Activated naive CD8-positive, alpha-beta T cell treated with anti-CD3 and anti-CD28 coated beads, Interleukin-2, amount 50 U/mL, for 24 hours (primary cell): Measurements from ENCODE around the gene DMXL1.
"Not testable (repeated sequence)": the region's sequence is repeated elsewhere in the genome, so short reads cannot be mapped to it uniquely, and the experiment has no call there.

ENCODE experiments used
- ATAC-seq: fragments of 150-1000 bp; cut with Tn5 transposase; one replicate; pipeline ENCODE4 v1.10.0; 2021
- DNase-seq: peaks from one replicate; pipeline ENCODE4 v3.0.0; 2021
- H3K27ac Mint-ChIP-seq: one replicate; pipeline ENCODE4 v1.8.0; 2021; ENCODE audit warnings: mild to moderate bottlenecking, mixed read lengths
- H3K27me3 Mint-ChIP-seq: one replicate; pipeline ENCODE4 v1.8.0; 2021; ENCODE audit warnings: mixed read lengths
- H3K36me3 Mint-ChIP-seq: one replicate; pipeline ENCODE4 v1.8.0; 2021; ENCODE audit warnings: low read depth, mixed read lengths
- H3K4me1 Mint-ChIP-seq: one replicate; pipeline ENCODE4 v1.8.0; 2021; ENCODE audit warnings: mixed read lengths
- H3K4me3 Mint-ChIP-seq: one replicate; pipeline ENCODE4 v1.8.0; 2021; ENCODE audit warnings: mild to moderate bottlenecking, moderate library complexity, mixed read lengths
- H3K9me3 Mint-ChIP-seq: one replicate; pipeline ENCODE4 v1.8.0; 2021; ENCODE audit warnings: mixed read lengths

Gene DMXL1

GRCh38 chr5:119049824-119050449, 20.9 kb upstream of the DMXL1 start:
- Mint-ChIP-seq H3K4me1 (no peaks in the 10 kb centered on the region), H3K4me3 (no peak overlapping the region), H3K27ac (no peak overlapping the region), H3K9me3 (no peaks in the 10 kb centered on the region), H3K36me3 (no peaks in the 10 kb centered on the region), H3K27me3 (no peaks in the 10 kb centered on the region)
- ATAC-seq (no peak), DNase-seq (no peak)

- Mint-ChIP-seq H3K27me3 (no peaks in the 10 kb centered on the region), H3K36me3 (no peaks in the 10 kb centered on the region), H3K9me3 (no peaks in the 10 kb centered on the region), H3K4me1 (no peaks in the 10 kb centered on the region), H3K27ac (no peak overlapping the region), H3K4me3 (no peak overlapping the region)
- DNase-seq (no peak), ATAC-seq (no peak)
Observed at GRCh38 chr5:119054101-119054500, 16.8 kb upstream of the DMXL1 start.

DNA sequence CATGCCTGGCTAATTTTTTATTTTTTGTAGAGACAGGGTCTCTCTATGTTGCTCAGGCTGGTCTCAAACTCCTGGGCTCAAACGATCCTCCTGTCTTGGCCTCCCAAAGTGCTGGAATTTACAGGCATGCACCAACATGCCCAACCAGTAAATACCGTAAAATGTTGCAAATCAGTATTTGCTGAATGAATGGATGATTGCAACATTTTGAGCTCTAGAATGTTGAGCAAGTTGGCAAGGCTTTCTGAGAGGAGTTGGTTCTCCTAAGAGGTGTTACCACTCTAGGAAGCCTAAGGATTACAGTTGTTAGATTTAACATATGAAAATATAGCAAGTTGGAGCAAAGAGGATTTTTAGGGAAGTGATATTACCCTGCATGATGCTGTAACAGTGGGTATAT, 15.6 kb upstream of the DMXL1 start:
- no peaks in the 10 kb centered on the region for H3K36me3 Mint-ChIP-seq
- H3K27ac Mint-ChIP-seq = no peak overlapping the region
- ATAC-seq = no peak
- H3K9me3 Mint-ChIP-seq = no peaks in the 10 kb centered on the region
- H3K27me3 Mint-ChIP-seq = no peaks in the 10 kb centered on the region
- H3K4me3 Mint-ChIP-seq = no peak overlapping the region
- DNase-seq = no peak
- H3K4me1 Mint-ChIP-seq = no peaks in the 10 kb centered on the region

GRCh38 chr5:119058979-119059529, 11.8 kb upstream of the DMXL1 start:
- no peak for ATAC-seq

GRCh38 chr5:119059740-119060255, 11.1 kb upstream of the DMXL1 start:
- DNase-seq (no peak), ATAC-seq (no peak)
- no peaks in the 10 kb centered on the region for H3K36me3 Mint-ChIP-seq
- no peaks in the 10 kb centered on the region for H3K9me3 Mint-ChIP-seq
- H3K27ac Mint-ChIP-seq = no peak overlapping the region
- H3K27me3 Mint-ChIP-seq = no peaks in the 10 kb centered on the region
- no peak overlapping the region for H3K4me3 Mint-ChIP-seq
- peaks cover 15% of the 10 kb centered on the region for H3K4me1 Mint-ChIP-seq

More at GRCh38 chr5:119058979-119059529, 11.8 kb upstream of the DMXL1 start:
- H3K4me1 Mint-ChIP-seq = peaks cover 11% of the 10 kb centered on the region
- no peak overlapping the region for H3K4me3 Mint-ChIP-seq
- H3K36me3 Mint-ChIP-seq = no peaks in the 10 kb centered on the region
- H3K27me3 Mint-ChIP-seq = no peaks in the 10 kb centered on the region
- H3K9me3 Mint-ChIP-seq = no peaks in the 10 kb centered on the region
- no peak for DNase-seq
- H3K27ac Mint-ChIP-seq = no peak overlapping the region

- H3K36me3 Mint-ChIP-seq = no peaks in the 10 kb centered on the region
- ATAC-seq (peak; percentile 94), DNase-seq (no peak)
- H3K4me1 Mint-ChIP-seq = peaks cover 15% of the 10 kb centered on the region
- H3K9me3 Mint-ChIP-seq = no peaks in the 10 kb centered on the region
- no peaks in the 10 kb centered on the region for H3K27me3 Mint-ChIP-seq
- peak overlapping the region; percentile 18 for H3K4me3 Mint-ChIP-seq
- no peak overlapping the region for H3K27ac Mint-ChIP-seq
Observed at GRCh38 chr5:119063579-119064379, 7.1 kb upstream of the DMXL1 start.

DNA sequence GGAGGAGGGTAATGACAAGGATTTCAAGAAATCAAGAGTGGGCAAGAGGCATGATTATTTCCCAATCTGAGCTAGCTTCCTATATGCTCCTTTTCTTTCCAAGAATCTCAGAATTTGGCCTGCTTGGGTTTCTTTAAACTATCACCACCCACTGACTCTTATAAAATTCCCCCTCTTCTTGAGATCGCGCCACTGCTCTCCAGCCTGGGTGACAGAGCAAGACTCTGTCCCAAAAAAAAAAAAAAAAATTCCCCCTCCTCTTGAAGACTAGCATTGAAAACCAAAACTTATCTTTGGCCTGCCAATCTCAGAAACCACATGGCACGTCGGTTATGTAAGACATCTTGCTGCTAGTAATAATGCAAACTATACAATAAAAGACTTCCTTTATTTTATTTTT, 3.4 kb upstream of the DMXL1 start:
- Mint-ChIP-seq H3K27ac (no peak overlapping the region), H3K4me3 (no peak overlapping the region), H3K27me3 (peaks cover 3% of the 10 kb centered on the region), H3K9me3 (no peaks in the 10 kb centered on the region), H3K36me3 (peaks cover 2% of the 10 kb centered on the region), H3K4me1 (peaks cover 30% of the 10 kb centered on the region)
- ATAC-seq = no peak
- no peak for DNase-seq

- DNase-seq = no peak
Observed at GRCh38 chr5:119070578-119070827, 384 bp upstream of the DMXL1 start.

GRCh38 chr5:119071561-119071995, 691 bp downstream of the DMXL1 start:
- DNase-seq (no peak), ATAC-seq (no peak)
- peaks cover 3% of the 10 kb centered on the region for H3K27me3 Mint-ChIP-seq
- peak overlapping the region; percentile 94 for H3K4me3 Mint-ChIP-seq
- peaks cover 6% of the 10 kb centered on the region for H3K36me3 Mint-ChIP-seq
- peaks cover 52% of the 10 kb centered on the region for H3K4me1 Mint-ChIP-seq
- peak overlapping the region; percentile 83 for H3K27ac Mint-ChIP-seq
- H3K9me3 Mint-ChIP-seq = no peaks in the 10 kb centered on the region

More at GRCh38 chr5:119070578-119070827, 384 bp upstream of the DMXL1 start:
- H3K4me1 Mint-ChIP-seq = peaks cover 44% of the 10 kb centered on the region
- no peaks in the 10 kb centered on the region for H3K9me3 Mint-ChIP-seq
- ATAC-seq = no peak
- H3K36me3 Mint-ChIP-seq = peaks cover 6% of the 10 kb centered on the region
- H3K27me3 Mint-ChIP-seq = peaks cover 3% of the 10 kb centered on the region
- H3K4me3 Mint-ChIP-seq = peak overlapping the region; percentile 94
- H3K27ac Mint-ChIP-seq = peak overlapping the region; percentile 99

DNA sequence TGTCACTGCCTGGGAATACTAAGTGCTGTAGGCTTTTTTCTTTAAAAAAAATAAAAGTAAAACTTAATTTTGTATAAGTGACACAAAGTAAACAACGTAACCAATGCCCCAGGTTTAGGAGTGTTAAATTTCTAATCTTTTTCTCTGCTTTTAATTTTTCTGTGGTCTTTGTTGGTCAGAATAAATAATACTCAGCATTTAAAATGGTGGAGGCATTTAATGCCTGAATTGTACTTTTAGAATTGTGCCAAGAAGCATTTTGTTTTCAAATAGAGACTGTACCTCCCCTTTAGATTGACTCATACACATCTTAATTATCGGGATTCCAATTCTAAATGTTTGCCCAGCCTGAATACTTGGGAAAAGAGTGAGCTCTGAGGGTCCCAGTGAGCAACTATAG, 1.6 kb downstream of the DMXL1 start:
- no peak for ATAC-seq
- Mint-ChIP-seq H3K36me3 (peaks cover 6% of the 10 kb centered on the region), H3K4me1 (peaks cover 55% of the 10 kb centered on the region), H3K27ac (no peak overlapping the region), H3K9me3 (no peaks in the 10 kb centered on the region), H3K27me3 (peaks cover 3% of the 10 kb centered on the region), H3K4me3 (peak overlapping the region; percentile 72)
- DNase-seq = no peak

- H3K27ac Mint-ChIP-seq = peak overlapping the region; percentile 52
- H3K36me3 Mint-ChIP-seq, H3K9me3 Mint-ChIP-seq, DNase-seq, H3K27me3 Mint-ChIP-seq, ATAC-seq: not testable (repeated sequence)
- peaks cover 66% of the 10 kb centered on the region for H3K4me1 Mint-ChIP-seq
- peak overlapping the region; percentile 72 for H3K4me3 Mint-ChIP-seq
Observed at GRCh38 chr5:119073746-119074337, 3.0 kb downstream of the DMXL1 start.

DNA sequence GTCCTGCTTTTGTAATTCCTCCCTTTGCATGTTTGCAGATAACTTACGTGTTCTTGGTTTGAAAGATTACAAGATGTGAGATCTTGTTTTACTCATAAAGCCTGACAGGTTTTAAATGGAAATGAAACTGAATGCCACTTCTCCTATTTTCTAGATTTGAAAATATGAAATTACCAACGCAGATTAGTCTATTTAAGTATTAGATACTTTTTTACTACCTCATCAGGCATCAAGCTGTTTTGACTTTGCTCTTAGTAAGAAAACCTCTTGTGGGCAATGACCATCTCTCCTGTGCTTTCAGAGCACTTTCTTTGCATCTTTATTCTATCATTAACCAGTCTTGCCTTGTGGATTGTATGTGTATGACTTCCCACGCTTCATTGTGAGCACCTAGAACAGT, 3.5 kb downstream of the DMXL1 start:
- no peak for ATAC-seq
- Mint-ChIP-seq H3K4me3 (peak overlapping the region; percentile 54), H3K27ac (peak overlapping the region; percentile 52), H3K27me3 (peaks cover 3% of the 10 kb centered on the region), H3K4me1 (peaks cover 72% of the 10 kb centered on the region), H3K36me3 (peaks cover 9% of the 10 kb centered on the region), H3K9me3 (no peaks in the 10 kb centered on the region)
- no peak for DNase-seq

DNA sequence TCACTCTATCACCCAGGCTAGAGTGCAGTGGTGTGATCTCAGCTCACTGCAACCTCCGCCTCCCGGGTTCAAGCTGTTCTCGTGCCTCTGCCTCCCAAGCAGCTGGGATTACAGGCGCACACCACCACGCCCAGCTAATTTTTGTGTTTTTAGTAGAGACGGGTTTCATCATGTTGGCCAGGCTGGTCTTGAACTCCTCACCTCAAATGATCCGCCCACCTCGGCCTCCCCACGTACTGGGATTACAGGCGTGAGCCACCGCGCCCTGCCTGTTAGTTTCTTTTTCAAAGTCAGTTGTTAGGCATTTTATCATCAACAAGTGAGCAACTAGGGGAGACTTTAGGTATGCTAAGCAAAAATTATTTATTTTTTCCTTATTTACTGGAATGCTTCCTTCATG, 4.4 kb downstream of the DMXL1 start:
- H3K4me1 Mint-ChIP-seq = peaks cover 75% of the 10 kb centered on the region
- H3K27me3 Mint-ChIP-seq, H3K36me3 Mint-ChIP-seq, ATAC-seq, H3K4me3 Mint-ChIP-seq, DNase-seq, H3K9me3 Mint-ChIP-seq: not testable (repeated sequence)
- H3K27ac Mint-ChIP-seq = peak overlapping the region; percentile 41

- H3K36me3 Mint-ChIP-seq = peaks cover 7% of the 10 kb centered on the region
- no peaks in the 10 kb centered on the region for H3K27me3 Mint-ChIP-seq
- no peak overlapping the region for H3K4me3 Mint-ChIP-seq
- ATAC-seq (no peak), DNase-seq (no peak)
- peak overlapping the region; percentile 41 for H3K27ac Mint-ChIP-seq
- H3K4me1 Mint-ChIP-seq = peaks cover 76% of the 10 kb centered on the region
- no peaks in the 10 kb centered on the region for H3K9me3 Mint-ChIP-seq
Observed at GRCh38 chr5:119076080-119076479, 5.2 kb downstream of the DMXL1 start.

- no peak for ATAC-seq
- peaks cover 7% of the 10 kb centered on the region for H3K36me3 Mint-ChIP-seq
- no peaks in the 10 kb centered on the region for H3K9me3 Mint-ChIP-seq
- H3K27me3 Mint-ChIP-seq = no peaks in the 10 kb centered on the region
- peaks cover 71% of the 10 kb centered on the region for H3K4me1 Mint-ChIP-seq
- no peak overlapping the region for H3K27ac Mint-ChIP-seq
- no peak overlapping the region for H3K4me3 Mint-ChIP-seq
- no peak for DNase-seq
Observed at GRCh38 chr5:119077444-119077843, 6.6 kb downstream of the DMXL1 start.
